A673 (cell line): ENCODE measurements around the gene DLGAP1.

Experiments used
- EZH2 ChIP-seq: fragments of 200-600 bp; sonication (generic); IDR thresholded peaks from 2 replicates; pipeline ENCODE4 v1.6.1; 2017; ENCODE audit warnings: borderline replicate concordance, low read depth, mild to moderate bottlenecking, mixed read lengths, antibody characterized with exemption, low read length; ENCODE audit not compliant: poor library complexity, severe bottlenecking
- TF ChIP-seq, protein P1 (sequence below): fragments of 300-800, 200-600 bp; sonication (generic); conservative IDR thresholded peaks from 2 replicates; pipeline ENCODE4 v1.5.1; 2017; ENCODE audit warnings: low read depth, mild to moderate bottlenecking, antibody characterized with exemption, low read length, moderate library complexity, mixed read lengths

DNA sequence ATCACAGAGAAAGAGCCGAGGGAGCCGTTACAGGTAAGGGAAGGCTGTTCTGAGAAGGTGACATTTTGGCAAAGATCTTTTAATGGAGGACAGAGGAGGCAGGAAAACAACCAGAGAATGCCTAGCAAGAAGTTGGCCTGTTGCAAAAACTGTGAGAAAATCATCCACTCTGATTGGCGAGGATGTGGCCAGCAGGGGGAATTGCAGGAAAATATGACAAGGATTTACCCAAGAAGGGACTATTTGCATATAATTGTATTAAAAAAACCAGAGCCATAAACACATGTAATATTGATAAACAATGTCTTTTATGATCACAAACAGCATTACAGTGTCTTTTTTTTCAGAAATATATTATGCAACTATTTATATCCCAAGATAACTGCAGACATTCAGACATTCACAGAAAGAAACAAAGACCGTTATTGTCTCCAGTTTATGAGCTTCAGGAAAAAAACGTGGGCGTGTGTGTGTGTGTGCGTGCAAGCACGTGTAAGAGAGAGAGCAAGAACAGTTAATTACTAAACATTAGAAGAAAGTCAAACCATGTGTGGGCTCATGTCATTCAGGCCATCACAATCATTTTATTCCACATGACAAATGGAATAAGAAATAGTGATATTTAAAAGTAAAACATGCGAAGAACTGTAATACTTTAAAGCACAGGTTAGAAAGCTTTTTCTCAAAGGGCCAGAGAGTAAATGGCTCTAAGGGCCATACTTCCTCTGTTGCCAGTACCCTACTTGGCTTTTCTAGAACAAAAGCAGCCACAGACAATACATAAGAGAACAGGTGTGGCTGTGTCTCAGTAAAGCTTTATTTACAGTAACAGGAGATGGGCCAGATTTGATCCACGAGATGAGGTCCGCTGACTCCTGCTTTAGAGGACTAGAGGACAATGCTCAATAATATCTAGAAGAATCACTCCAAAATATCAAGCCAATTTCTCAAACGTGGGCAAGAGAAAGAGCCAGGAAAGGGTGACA, 324.1 kb downstream of the DLGAP1 start:
- no peak for TF ChIP-seq EZH2
- TF ChIP-seq, protein P1, sequence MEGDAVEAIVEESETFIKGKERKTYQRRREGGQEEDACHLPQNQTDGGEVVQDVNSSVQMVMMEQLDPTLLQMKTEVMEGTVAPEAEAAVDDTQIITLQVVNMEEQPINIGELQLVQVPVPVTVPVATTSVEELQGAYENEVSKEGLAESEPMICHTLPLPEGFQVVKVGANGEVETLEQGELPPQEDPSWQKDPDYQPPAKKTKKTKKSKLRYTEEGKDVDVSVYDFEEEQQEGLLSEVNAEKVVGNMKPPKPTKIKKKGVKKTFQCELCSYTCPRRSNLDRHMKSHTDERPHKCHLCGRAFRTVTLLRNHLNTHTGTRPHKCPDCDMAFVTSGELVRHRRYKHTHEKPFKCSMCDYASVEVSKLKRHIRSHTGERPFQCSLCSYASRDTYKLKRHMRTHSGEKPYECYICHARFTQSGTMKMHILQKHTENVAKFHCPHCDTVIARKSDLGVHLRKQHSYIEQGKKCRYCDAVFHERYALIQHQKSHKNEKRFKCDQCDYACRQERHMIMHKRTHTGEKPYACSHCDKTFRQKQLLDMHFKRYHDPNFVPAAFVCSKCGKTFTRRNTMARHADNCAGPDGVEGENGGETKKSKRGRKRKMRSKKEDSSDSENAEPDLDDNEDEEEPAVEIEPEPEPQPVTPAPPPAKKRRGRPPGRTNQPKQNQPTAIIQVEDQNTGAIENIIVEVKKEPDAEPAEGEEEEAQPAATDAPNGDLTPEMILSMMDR, result peak; percentile 58
